Stimulated activated CD4-positive, alpha-beta T cell treated with anti-CD3 and anti-CD28 coated beads, TNF-alpha, amount 100 ng/mL, for 48 hours (primary cell): ENCODE results near the gene SFXN1.

ENCODE experiments used
- DNase-seq, 3 donors: peaks; one replicate each; pipeline ENCODE4 v3.0.0-alpha.2; 2020; ENCODE audit warnings: low read depth in 3 of 3

SFXN1 gene

GRCh38 chr5:175573493-175574269, 95.3 kb downstream of the SFXN1 start:
- DNase-seq = no peak

GRCh38 chr5:175575301-175575700, 96.9 kb downstream of the SFXN1 start:
- no peak for DNase-seq

- DNase-seq = no peak
Observed at GRCh38 chr5:175576096-175576495, 97.7 kb downstream of the SFXN1 start.

- DNase-seq = no peak
Observed at GRCh38 chr5:175576591-175576990, 98.2 kb downstream of the SFXN1 start.
